ENCODE measurements around the gene PBXIP1. TPM values are rescaled to one million over a fixed set of nuclear protein-coding genes. Genes with fewer than 3 reads are reported as not detected.

Gene PBXIP1
- total RNA-seq, 1 experiment from 2014 or later, result 48.1 TPM

DNA sequence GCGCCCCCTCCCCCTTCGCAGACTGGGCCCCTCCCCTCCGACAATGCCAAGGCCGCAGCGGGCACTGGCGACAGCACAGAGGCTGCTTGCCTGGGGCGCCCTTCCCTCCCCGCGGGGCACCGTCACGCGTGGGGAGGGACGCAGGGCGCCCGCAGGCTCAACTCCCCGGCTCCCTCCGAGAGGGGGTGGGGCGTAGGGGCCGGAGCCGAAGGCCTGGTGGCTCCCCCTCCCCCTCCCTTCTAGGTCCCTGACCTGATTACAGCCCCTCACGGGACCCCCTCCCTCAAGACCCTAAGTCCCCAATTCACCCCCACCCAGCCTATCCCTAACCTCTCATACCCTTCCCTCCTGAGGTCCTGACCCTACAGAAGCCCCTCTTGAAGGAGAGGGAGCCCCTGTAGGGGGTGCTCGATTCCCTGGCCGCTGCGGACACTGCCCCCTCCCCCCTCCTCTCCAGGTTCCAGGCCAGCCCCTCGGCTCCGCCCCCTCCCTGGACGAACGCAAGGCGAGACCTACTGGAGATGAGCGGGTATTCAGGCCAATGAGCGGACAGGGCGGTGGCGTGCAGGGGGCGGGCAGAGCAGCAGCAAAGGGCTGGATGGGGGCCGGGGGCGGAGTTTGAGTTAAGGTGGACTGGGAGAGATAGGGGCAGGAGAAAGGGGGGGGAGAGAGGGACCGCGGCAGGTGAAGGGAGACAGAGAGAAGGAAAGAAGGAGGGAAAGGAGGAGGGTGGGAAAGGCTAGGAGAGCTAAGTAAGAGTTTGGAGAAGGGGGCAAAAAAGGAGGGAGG is 46.0 kb upstream of the PBXIP1 start:
- Mint-ChIP-seq H3K9me3 (ENCODE audit: low read depth, unreplicated experiment) (no peaks in the 10 kb centered on the region), H3K4me1 (ENCODE audit: low read depth, unreplicated experiment) (peaks cover 54% of the 10 kb centered on the region), H3K36me3 (ENCODE audit: insufficient read depth, unreplicated experiment) (peaks cover 66% of the 10 kb centered on the region), H3K4me3 (ENCODE audit: low read depth, unreplicated experiment) (peak overlapping the region; percentile 94), H3K27me3 (ENCODE audit: unreplicated experiment) (no peaks in the 10 kb centered on the region), H3K27ac (ENCODE audit: unreplicated experiment) (peak overlapping the region; percentile 93)
- TF ChIP-seq, protein P1, sequence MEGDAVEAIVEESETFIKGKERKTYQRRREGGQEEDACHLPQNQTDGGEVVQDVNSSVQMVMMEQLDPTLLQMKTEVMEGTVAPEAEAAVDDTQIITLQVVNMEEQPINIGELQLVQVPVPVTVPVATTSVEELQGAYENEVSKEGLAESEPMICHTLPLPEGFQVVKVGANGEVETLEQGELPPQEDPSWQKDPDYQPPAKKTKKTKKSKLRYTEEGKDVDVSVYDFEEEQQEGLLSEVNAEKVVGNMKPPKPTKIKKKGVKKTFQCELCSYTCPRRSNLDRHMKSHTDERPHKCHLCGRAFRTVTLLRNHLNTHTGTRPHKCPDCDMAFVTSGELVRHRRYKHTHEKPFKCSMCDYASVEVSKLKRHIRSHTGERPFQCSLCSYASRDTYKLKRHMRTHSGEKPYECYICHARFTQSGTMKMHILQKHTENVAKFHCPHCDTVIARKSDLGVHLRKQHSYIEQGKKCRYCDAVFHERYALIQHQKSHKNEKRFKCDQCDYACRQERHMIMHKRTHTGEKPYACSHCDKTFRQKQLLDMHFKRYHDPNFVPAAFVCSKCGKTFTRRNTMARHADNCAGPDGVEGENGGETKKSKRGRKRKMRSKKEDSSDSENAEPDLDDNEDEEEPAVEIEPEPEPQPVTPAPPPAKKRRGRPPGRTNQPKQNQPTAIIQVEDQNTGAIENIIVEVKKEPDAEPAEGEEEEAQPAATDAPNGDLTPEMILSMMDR (IDR thresholded peaks at IDR 0.05; ENCODE audit: unreplicated experiment), result peak; percentile 40
- TSS peak; percentile 43 for BruUV-seq (replicated peaks)
- DNase-seq, result peak; percentile 100
- intact Hi-C loops (cut with micrococcal nuclease; ENCODE audit: unreplicated experiment), result loop anchor here (1.0 to 10.0 kb wide), 3 partner anchors 15 to 53 kb away; partner anchors contain the start of genes ADAM15 and CKS1B
- CTCF ChIA-PET, result interaction anchor here (0.6 to 1.4 kb wide), 11 partner anchors 14 to 976 kb away, joined by 3 to 8 read pairs (median 4); partner anchors contain the start of gene FLAD1

DNA sequence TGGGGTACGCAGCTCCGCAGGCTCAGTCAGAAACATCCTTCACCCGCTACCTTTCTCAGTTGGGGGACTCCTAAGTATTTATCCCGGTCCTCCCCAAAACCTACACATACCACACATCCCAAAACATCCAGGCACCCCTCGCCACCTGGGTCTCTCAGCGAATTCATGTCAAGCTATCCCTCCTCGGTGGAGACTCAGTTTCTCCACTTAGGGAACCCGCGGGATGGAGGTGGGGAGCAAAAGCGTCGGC is 45.5 kb upstream of the PBXIP1 start:
- Mint-ChIP-seq H3K36me3 (ENCODE audit: insufficient read depth, unreplicated experiment) (peaks cover 66% of the 10 kb centered on the region), H3K27me3 (ENCODE audit: unreplicated experiment) (no peaks in the 10 kb centered on the region), H3K9me3 (ENCODE audit: low read depth, unreplicated experiment) (no peaks in the 10 kb centered on the region), H3K4me3 (ENCODE audit: low read depth, unreplicated experiment) (peak overlapping the region; percentile 94), H3K27ac (ENCODE audit: unreplicated experiment) (peak overlapping the region; percentile 93), H3K4me1 (ENCODE audit: low read depth, unreplicated experiment) (peaks cover 49% of the 10 kb centered on the region)
- no TSS peak for BruUV-seq (replicated peaks)
- no peak for DNase-seq
- TF ChIP-seq, protein P1 (IDR thresholded peaks at IDR 0.05; ENCODE audit: unreplicated experiment), result no peak
- CTCF ChIA-PET, result interaction anchor here (0.6 to 0.9 kb wide), 5 partner anchors 9 to 138 kb away, joined by 3 to 5 read pairs (median 3); partner anchors contain the start of gene FLAD1
- intact Hi-C loops (cut with micrococcal nuclease; ENCODE audit: unreplicated experiment), result loop anchor here (1.0 to 10.0 kb wide), 2 partner anchors 27 to 53 kb away; partner anchors contain the start of genes ADAM15 and CKS1B

GRCh38 chr1:155000726-155001424 is 45.0 kb upstream of the PBXIP1 start:
- Mint-ChIP-seq H3K36me3 (ENCODE audit: insufficient read depth, unreplicated experiment) (peaks cover 66% of the 10 kb centered on the region), H3K27me3 (ENCODE audit: unreplicated experiment) (no peaks in the 10 kb centered on the region), H3K4me1 (ENCODE audit: low read depth, unreplicated experiment) (peaks cover 48% of the 10 kb centered on the region), H3K9me3 (ENCODE audit: low read depth, unreplicated experiment) (no peaks in the 10 kb centered on the region), H3K4me3 (ENCODE audit: low read depth, unreplicated experiment) (peak overlapping the region; percentile 94), H3K27ac (ENCODE audit: unreplicated experiment) (peak overlapping the region; percentile 93)
- CTCF ChIA-PET, result interaction anchor here (0.6 to 2.4 kb wide), 8 partner anchors 9 to 138 kb away, joined by 3 to 15 read pairs (median 4); partner anchors contain the start of genes FLAD1 and PYGO2
- no TSS peak for BruUV-seq (replicated peaks)
- intact Hi-C loops (cut with micrococcal nuclease; ENCODE audit: unreplicated experiment), result loop anchor here (1.0 to 10.0 kb wide), 2 partner anchors 27 to 54 kb away; partner anchors contain the start of genes ADAM15 and CKS1B
- peak; percentile 100 for DNase-seq
- TF ChIP-seq, protein P1 (IDR thresholded peaks at IDR 0.05; ENCODE audit: unreplicated experiment), result no peak

DNA sequence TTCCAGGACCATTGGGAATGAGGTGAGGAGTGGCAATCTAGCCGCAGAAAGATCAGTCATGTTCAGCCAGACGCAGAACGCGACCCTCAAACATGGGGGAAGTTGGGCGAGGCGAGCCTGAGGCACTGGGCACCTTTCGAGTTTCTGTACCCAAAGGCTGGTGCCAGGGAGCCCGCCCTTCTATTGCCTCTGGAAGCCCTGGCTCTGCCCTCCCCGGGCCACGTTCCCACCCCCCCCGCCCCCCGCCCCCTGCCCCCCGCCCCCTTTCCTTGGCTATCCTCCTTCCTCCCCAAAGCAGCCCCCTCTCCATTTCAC is 44.5 kb upstream of the PBXIP1 start:
- no peaks in the 10 kb centered on the region for H3K9me3 Mint-ChIP-seq (ENCODE audit: low read depth, unreplicated experiment)
- CTCF ChIA-PET, result interaction anchor here (0.9 to 2.6 kb wide), 6 partner anchors 12 to 39 kb away, joined by 4 to 15 read pairs (median 8); partner anchors contain the start of genes FLAD1 and PYGO2
- DNase-seq, result no peak
- no peaks in the 10 kb centered on the region for H3K27me3 Mint-ChIP-seq (ENCODE audit: unreplicated experiment)
- peaks cover 46% of the 10 kb centered on the region for H3K4me1 Mint-ChIP-seq (ENCODE audit: low read depth, unreplicated experiment)
- H3K4me3 Mint-ChIP-seq (ENCODE audit: low read depth, unreplicated experiment), result peak overlapping the region; percentile 94
- H3K36me3 Mint-ChIP-seq (ENCODE audit: insufficient read depth, unreplicated experiment), result peaks cover 66% of the 10 kb centered on the region
- no TSS peak for BruUV-seq (replicated peaks)
- TF ChIP-seq, protein P1 (IDR thresholded peaks at IDR 0.05; ENCODE audit: unreplicated experiment), result no peak
- intact Hi-C loops (cut with micrococcal nuclease; ENCODE audit: unreplicated experiment), result loop anchor here (10.0 kb wide), 1 partner anchor 54 kb away; the partner anchor contains the start of gene ADAM15
- H3K27ac Mint-ChIP-seq (ENCODE audit: unreplicated experiment), result peak overlapping the region; percentile 93

Data from Calu3 (cell line).